HG02571 (cell line): ENCODE measurements around the gene ZFPM1.

Experiments
- ATAC-seq: cut with Tn5 transposase; IDR thresholded peaks from one replicate; pipeline ENCODE4 v1.9.1; 2021; ENCODE audit warnings: mild to moderate bottlenecking, moderate library complexity; ENCODE audit not compliant: unreplicated experiment

ZFPM1 gene

GRCh38 chr16:88417684-88418476 is 35.2 kb upstream of the ZFPM1 start:
- ATAC-seq = no peak

GRCh38 chr16:88418869-88419268 is 34.2 kb upstream of the ZFPM1 start:
- no peak for ATAC-seq

GRCh38 chr16:88419790-88420189 is 33.3 kb upstream of the ZFPM1 start:
- ATAC-seq = no peak

GRCh38 chr16:88420496-88420895 is 32.6 kb upstream of the ZFPM1 start:
- no peak for ATAC-seq

DNA sequence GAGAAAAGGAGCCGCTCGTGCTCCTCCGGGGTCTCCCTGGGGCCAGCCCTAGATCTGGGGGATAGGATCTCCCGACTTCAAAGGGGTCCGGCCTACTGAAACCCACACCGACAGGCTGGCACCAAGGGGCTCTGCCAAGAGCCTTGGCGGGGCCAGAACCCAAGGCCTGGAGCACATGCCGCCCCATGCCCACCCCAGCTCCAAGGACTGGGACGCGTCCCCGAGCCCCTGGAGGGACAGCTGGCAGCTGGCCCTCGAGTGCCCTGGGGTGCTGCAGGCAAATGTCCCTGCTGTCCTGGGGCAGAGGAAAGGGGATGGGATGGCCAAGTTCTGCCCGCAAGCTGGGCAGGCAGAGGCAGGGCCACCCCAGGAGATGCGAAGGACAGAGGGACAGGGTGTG is 31.8 kb upstream of the ZFPM1 start:
- ATAC-seq = no peak

DNA sequence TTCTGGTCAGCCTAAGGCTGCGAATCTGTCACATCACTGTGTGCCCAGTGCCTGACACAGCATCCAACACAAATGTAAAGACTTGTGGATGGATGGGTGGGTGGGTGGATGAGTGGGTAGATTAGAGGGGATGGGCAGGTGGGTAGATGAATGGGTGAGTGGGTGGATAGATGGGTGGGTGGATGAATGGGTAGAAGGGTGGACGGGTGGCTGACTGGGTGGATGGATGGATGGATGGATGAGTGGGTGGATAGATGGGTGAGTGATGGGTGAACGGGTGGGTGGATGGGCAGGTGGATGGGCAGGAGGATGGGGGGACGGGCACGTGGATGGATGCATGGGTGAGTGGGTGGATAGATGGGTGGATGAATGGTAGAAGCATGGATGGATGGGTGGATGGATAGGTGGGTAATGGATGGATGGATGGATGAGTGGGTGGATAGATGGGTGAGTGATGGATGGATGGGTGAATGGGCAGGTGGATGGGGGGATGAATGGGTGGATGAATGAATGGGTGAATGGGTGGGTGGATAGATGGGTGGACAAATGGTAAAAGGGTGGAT is 31.1 kb upstream of the ZFPM1 start:
- ATAC-seq = no peak

- no peak for ATAC-seq
Observed at GRCh38 chr16:88422733-88423447, 30.2 kb upstream of the ZFPM1 start.

GRCh38 chr16:88423448-88423850 is 29.6 kb upstream of the ZFPM1 start:
- no peak for ATAC-seq

DNA sequence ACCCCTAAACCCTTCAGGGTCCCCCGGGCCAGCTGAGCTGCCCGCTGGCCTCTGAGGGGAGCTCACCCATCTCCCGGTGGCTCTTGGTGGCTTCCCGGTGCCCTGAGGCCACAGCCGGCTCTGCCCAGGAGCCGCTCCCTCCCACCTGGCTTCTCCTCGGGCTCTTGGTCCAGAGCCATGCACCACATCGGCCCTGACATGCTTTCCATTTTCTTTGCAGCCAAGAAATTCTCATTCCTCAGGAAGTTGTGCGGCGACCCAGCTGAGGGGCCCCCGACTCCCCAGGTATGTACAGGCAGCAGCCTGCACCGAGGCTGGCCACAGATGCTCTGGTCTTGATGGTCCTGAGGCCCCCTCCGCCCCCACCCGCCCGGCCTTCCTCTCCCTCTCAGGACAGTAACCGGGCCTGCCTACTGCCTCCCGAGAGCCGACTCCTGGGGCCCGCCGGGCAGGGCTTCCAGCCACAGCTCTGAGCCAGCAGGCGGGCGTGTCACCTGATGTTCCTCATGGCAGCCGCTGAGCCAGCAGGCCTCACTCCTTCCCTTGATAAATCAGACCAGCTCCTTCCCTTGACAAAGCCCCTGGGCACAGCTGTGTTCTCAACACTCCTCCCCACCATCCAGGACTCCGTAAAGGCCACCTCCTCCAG is 28.4 kb upstream of the ZFPM1 start:
- ATAC-seq = no peak

DNA sequence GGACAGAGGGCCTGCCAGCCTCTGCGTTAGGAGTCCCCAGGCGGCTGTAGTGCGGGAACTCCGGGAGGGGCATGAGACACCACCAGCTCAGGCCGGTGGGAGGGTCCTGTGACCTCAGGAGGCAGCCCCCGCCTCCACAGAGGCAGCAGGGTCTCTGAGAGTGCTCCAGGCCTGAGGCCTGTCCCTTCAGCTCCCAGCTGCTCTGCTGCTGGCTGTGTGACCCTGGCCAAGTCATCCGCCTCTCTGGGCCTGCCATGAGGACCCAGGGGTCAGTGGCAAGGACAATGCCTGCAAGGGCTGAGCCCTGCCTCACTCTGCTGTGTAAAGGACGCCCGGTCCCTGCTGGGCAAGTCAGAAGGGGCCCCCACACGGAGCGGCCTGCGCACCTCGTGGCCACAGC is 27.1 kb upstream of the ZFPM1 start:
- ATAC-seq = no peak

GRCh38 chr16:88427376-88427775 is 25.7 kb upstream of the ZFPM1 start:
- no peak for ATAC-seq

- ATAC-seq = no peak
Observed at GRCh38 chr16:88428156-88428555, 24.9 kb upstream of the ZFPM1 start.

GRCh38 chr16:88428616-88429386 is 24.3 kb upstream of the ZFPM1 start:
- no peak for ATAC-seq

DNA sequence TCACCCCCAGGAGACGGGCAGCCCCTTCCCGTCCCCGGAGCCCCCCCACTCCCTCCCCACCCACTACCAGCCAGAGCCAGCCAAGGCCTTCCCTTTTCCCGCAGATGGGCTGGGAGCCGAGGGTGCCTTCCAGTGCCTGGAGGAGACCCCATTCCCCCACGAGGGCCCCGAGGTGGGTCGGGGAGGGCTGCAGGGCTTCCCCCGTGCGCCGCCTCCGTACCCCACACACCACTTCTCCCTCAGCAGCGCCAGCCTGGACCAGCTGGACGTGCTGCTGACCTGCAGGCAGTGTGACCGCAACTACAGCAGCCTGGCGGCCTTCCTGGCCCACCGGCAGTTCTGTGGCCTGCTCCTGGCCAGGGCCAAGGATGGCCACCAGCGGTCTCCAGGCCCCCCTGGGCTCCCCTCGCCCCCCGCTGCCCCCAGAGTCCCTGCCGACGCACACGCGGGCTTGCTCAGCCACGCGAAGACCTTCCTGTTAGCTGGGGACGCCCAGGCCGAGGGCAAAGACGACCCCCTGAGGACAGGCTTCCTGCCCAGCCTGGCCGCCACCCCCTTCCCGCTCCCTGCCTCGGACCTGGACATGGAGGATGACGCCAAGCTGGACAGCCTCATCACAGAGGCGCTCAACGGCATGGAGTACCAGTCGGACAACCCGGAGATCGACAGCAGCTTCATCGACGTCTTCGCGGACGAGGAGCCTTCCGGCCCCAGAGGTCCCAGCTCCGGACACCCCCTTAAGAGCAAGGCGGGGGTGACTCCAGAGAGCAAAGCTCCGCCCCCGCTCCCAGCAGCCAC is 23.5 kb upstream of the ZFPM1 start:
- ATAC-seq = no peak

GRCh38 chr16:88430185-88430523 is 22.9 kb upstream of the ZFPM1 start:
- ATAC-seq = no peak

DNA sequence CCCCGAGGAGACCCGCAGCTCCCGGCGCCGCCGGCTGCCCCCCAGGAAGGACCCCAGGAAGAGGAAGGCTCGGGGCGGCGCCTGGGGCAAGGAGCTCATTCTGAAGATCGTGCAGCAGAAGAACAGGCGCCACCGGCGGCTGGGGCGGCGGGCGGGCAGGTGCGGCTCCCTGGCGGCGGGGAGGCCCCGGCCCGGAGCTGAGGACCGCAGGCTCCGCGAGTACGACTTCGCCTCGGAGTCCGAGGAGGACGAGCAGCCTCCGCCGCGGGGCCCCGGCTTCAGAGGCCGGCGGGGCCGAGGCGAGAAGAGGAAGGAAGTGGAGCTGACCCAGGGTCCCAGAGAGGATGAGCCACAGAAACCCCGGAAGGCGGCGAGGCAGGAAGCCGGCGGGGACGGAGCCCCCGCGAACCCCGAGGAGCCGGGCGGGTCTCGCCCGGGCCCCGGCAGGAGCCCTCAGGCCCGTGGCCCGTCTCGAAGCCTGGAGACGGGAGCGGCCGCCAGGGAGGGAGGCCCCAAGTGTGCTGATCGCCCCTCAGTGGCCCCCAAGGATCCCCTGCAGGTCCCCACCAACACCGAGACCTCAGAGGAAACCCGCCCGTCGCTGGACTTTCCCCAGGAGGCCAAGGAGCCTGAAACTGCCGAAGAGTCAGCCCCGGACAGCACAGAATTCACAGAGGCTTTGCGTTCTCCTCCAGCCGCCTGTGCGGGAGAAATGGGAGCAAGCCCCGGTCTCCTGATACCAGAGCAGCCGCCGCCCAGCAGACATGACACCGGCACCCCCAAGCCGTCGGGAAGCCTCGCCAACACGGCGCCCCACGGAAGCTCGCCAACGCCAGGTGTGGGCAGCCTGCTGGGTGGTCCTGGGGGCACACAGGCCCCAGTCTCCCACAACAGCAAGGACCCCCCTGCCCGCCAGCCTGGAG is 22.3 kb upstream of the ZFPM1 start:
- no peak for ATAC-seq

- ATAC-seq = no peak
Observed at GRCh38 chr16:88431651-88432050, 21.4 kb upstream of the ZFPM1 start.

DNA sequence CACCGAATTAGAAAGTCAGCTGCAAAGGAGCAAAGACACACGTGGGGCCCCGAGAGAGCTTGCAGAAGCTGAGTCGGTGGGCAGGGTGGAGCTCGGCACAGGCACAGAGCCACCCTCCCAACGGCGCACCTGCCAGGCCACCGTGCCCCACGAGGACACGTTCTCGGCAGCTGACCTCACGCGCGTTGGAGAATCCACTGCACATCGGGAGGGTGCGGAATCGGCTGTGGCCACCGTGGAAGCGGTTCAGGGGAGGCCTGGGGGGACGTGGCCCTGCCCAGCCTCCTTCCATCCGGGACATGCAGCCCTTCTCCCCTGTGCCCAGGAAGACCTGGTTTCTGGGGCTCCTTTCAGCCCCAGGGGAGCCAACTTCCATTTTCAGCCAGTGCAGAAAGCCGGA is 20.9 kb upstream of the ZFPM1 start:
- ATAC-seq = no peak

- no peak for ATAC-seq
Observed at GRCh38 chr16:88432753-88433152, 20.3 kb upstream of the ZFPM1 start.
